Activated CD4-positive, alpha-beta T cell treated with anti-CD3 and anti-CD28 coated beads, Interleukin-2, amount 10 ng/mL, durations not matched to agents 24 days and 14 days (primary cell): ENCODE measurements around the gene ARCN1. TPM values are rescaled to one million over a fixed set of nuclear protein-coding genes. Genes with fewer than 3 reads are reported as not detected.

ENCODE experiments used
- DNase-seq: peaks from one replicate; pipeline ENCODE4 v3.0.0; 2022
- H3K27ac Mint-ChIP-seq: one replicate; pipeline ENCODE4 v1.8.0; 2022; ENCODE audit warnings: mild to moderate bottlenecking, mixed read lengths
- H3K27me3 Mint-ChIP-seq: one replicate; pipeline ENCODE4 v1.8.0; 2022; ENCODE audit warnings: mixed read lengths
- H3K36me3 Mint-ChIP-seq: one replicate; pipeline ENCODE4 v1.8.0; 2022; ENCODE audit warnings: low read depth, mild to moderate bottlenecking, mixed read lengths
- H3K4me1 Mint-ChIP-seq: one replicate; pipeline ENCODE4 v1.8.0; 2021; ENCODE audit warnings: mixed read lengths
- H3K4me3 Mint-ChIP-seq: one replicate; pipeline ENCODE4 v1.8.0; 2022; ENCODE audit warnings: mild to moderate bottlenecking, moderate library complexity, mixed read lengths
- H3K9me3 Mint-ChIP-seq: one replicate; pipeline ENCODE4 v1.8.0; 2021; ENCODE audit warnings: mixed read lengths
- intact Hi-C: fragments of 100-400 bp; cut with micrococcal nuclease; formaldehyde crosslinking; loops from one replicate; pipeline ENCODE4 v1.15.1; 2023
- total RNA-seq: library from RNA; stranded (reverse); gene quantifications from 2 replicates; pipeline ENCODE4 v1.2.3, GENCODE V29; 2022

The ARCN1 gene
- total RNA-seq, 1 donor from 2014 or later, result 147 TPM

- intact Hi-C loops, result no loop called here
- H3K4me1 Mint-ChIP-seq, result peaks cover 2% of the 10 kb centered on the region
Measured at GRCh38 chr11:118636569-118637290, 64.5 kb downstream of the ARCN1 start.

GRCh38 chr11:118638726-118639125 is 66.5 kb downstream of the ARCN1 start:
- no peak for DNase-seq
- Mint-ChIP-seq H3K4me1 (peaks cover 2% of the 10 kb centered on the region), H3K27ac (no peak overlapping the region), H3K9me3 (no peaks in the 10 kb centered on the region), H3K4me3 (no peak overlapping the region), H3K36me3 (no peaks in the 10 kb centered on the region), H3K27me3 (peaks cover 9% of the 10 kb centered on the region)
- intact Hi-C loops, result no loop called here

More at GRCh38 chr11:118636569-118637290, 64.5 kb downstream of the ARCN1 start:
- Mint-ChIP-seq H3K4me3 (no peak overlapping the region), H3K36me3 (no peaks in the 10 kb centered on the region), H3K27ac (no peak overlapping the region), H3K27me3 (peaks cover 9% of the 10 kb centered on the region), H3K9me3 (no peaks in the 10 kb centered on the region)
- no peak for DNase-seq

- no peak for DNase-seq
- H3K27me3 Mint-ChIP-seq, result peaks cover 9% of the 10 kb centered on the region
- H3K36me3 Mint-ChIP-seq, result no peaks in the 10 kb centered on the region
- H3K4me3 Mint-ChIP-seq, result no peak overlapping the region
- H3K9me3 Mint-ChIP-seq, result no peaks in the 10 kb centered on the region
- H3K27ac Mint-ChIP-seq, result no peak overlapping the region
- intact Hi-C loops, result no loop called here
- no peaks in the 10 kb centered on the region for H3K4me1 Mint-ChIP-seq
Measured at GRCh38 chr11:118639899-118640298, 67.7 kb downstream of the ARCN1 start.

- intact Hi-C loops, result no loop called here
- no peaks in the 10 kb centered on the region for H3K36me3 Mint-ChIP-seq
- H3K4me3 Mint-ChIP-seq, result no peak overlapping the region
- H3K4me1 Mint-ChIP-seq, result no peaks in the 10 kb centered on the region
- H3K9me3 Mint-ChIP-seq, result no peaks in the 10 kb centered on the region
- peaks cover 9% of the 10 kb centered on the region for H3K27me3 Mint-ChIP-seq
- DNase-seq, result no peak
- no peak overlapping the region for H3K27ac Mint-ChIP-seq
Measured at GRCh38 chr11:118640332-118641154, 68.3 kb downstream of the ARCN1 start.

- DNase-seq, result no peak
- intact Hi-C loops, result no loop called here
- Mint-ChIP-seq H3K9me3 (no peaks in the 10 kb centered on the region), H3K27me3 (peaks cover 3% of the 10 kb centered on the region), H3K36me3 (no peaks in the 10 kb centered on the region), H3K4me1 (no peaks in the 10 kb centered on the region), H3K4me3 (no peak overlapping the region), H3K27ac (no peak overlapping the region)
Measured at GRCh38 chr11:118641397-118642019, 69.3 kb downstream of the ARCN1 start.

- DNase-seq, result no peak
- Mint-ChIP-seq H3K36me3 (no peaks in the 10 kb centered on the region), H3K9me3 (no peaks in the 10 kb centered on the region), H3K4me3 (no peak overlapping the region), H3K4me1 (no peaks in the 10 kb centered on the region), H3K27ac (no peak overlapping the region), H3K27me3 (no peaks in the 10 kb centered on the region)
- intact Hi-C loops, result no loop called here
Measured at GRCh38 chr11:118643142-118643994, 71.2 kb downstream of the ARCN1 start.

GRCh38 chr11:118643995-118644345 is 71.8 kb downstream of the ARCN1 start:
- Mint-ChIP-seq H3K9me3 (no peaks in the 10 kb centered on the region), H3K4me3 (no peak overlapping the region), H3K27me3 (no peaks in the 10 kb centered on the region), H3K27ac (no peak overlapping the region), H3K36me3 (no peaks in the 10 kb centered on the region), H3K4me1 (no peaks in the 10 kb centered on the region)
- DNase-seq, result no peak
- intact Hi-C loops, result no loop called here

- Mint-ChIP-seq H3K36me3 (no peaks in the 10 kb centered on the region), H3K4me3 (no peak overlapping the region), H3K27me3 (no peaks in the 10 kb centered on the region), H3K9me3 (no peaks in the 10 kb centered on the region), H3K27ac (no peak overlapping the region), H3K4me1 (no peaks in the 10 kb centered on the region)
- DNase-seq, result no peak
- intact Hi-C loops, result no loop called here
Measured at GRCh38 chr11:118644496-118644895, 72.3 kb downstream of the ARCN1 start.

- Mint-ChIP-seq H3K27me3 (no peaks in the 10 kb centered on the region), H3K4me1 (no peaks in the 10 kb centered on the region), H3K4me3 (no peak overlapping the region), H3K9me3 (no peaks in the 10 kb centered on the region), H3K36me3 (no peaks in the 10 kb centered on the region), H3K27ac (no peak overlapping the region)
- intact Hi-C loops, result no loop called here
- DNase-seq, result no peak
Measured at GRCh38 chr11:118645066-118645715, 73.0 kb downstream of the ARCN1 start.

GRCh38 chr11:118646393-118646792 is 74.2 kb downstream of the ARCN1 start:
- Mint-ChIP-seq H3K27ac (no peak overlapping the region), H3K4me3 (no peak overlapping the region), H3K27me3 (no peaks in the 10 kb centered on the region), H3K36me3 (no peaks in the 10 kb centered on the region), H3K9me3 (no peaks in the 10 kb centered on the region), H3K4me1 (no peaks in the 10 kb centered on the region)
- no peak for DNase-seq
- intact Hi-C loops, result no loop called here

- intact Hi-C loops, result no loop called here
- Mint-ChIP-seq H3K36me3 (no peaks in the 10 kb centered on the region), H3K4me3 (no peak overlapping the region), H3K4me1 (peaks cover 6% of the 10 kb centered on the region), H3K27me3 (no peaks in the 10 kb centered on the region), H3K9me3 (no peaks in the 10 kb centered on the region), H3K27ac (no peak overlapping the region)
- no peak for DNase-seq
Measured at GRCh38 chr11:118648291-118648690, 76.1 kb downstream of the ARCN1 start.

GRCh38 chr11:118649941-118650340 is 77.7 kb downstream of the ARCN1 start:
- H3K4me1 Mint-ChIP-seq, result peaks cover 6% of the 10 kb centered on the region
- H3K9me3 Mint-ChIP-seq, result no peaks in the 10 kb centered on the region
- H3K36me3 Mint-ChIP-seq, result no peaks in the 10 kb centered on the region
- DNase-seq, result no peak
- intact Hi-C loops, result no loop called here
- no peak overlapping the region for H3K4me3 Mint-ChIP-seq
- no peak overlapping the region for H3K27ac Mint-ChIP-seq
- no peaks in the 10 kb centered on the region for H3K27me3 Mint-ChIP-seq

GRCh38 chr11:118650366-118650765 is 78.2 kb downstream of the ARCN1 start:
- Mint-ChIP-seq H3K4me1 (peaks cover 6% of the 10 kb centered on the region), H3K4me3 (no peak overlapping the region), H3K9me3 (no peaks in the 10 kb centered on the region), H3K27ac (no peak overlapping the region), H3K27me3 (no peaks in the 10 kb centered on the region), H3K36me3 (no peaks in the 10 kb centered on the region)
- intact Hi-C loops, result no loop called here
- DNase-seq, result no peak
